GM19193 (cell line): ENCODE measurements around the gene MTMR4.

Source experiments
- POLR2A ChIP-seq: IDR thresholded peaks from 4 replicates; pipeline ENCODE4 v1.6.1; 2011; ENCODE audit not compliant: insufficient read depth, insufficient read length; ENCODE audit errors: extremely low read depth

Gene MTMR4

DNA sequence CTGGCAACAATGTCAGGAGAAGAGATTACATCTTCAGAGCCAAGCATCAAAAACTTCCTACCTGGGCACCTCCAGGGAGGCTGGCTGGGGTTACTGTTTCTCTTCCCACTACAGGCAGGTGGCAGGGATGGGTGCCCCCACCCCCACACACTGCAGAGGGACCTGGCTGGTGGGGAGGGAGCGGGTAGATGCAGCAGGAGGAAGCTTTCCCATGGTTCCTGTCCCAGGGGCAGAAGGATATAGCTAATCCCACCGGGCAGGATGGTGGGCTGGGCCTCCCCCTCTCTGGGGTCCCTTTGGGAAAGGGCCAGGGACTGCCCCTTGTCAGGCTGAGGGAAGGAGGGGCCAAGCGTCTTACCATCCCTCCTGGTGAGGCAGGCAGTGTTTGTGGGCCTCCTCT, 16.7 kb upstream of the MTMR4 start:
- TF ChIP-seq POLR2A = no peak

- no peak for TF ChIP-seq POLR2A
Measured at GRCh38 chr17:58530655-58531054, 16.2 kb upstream of the MTMR4 start.

DNA sequence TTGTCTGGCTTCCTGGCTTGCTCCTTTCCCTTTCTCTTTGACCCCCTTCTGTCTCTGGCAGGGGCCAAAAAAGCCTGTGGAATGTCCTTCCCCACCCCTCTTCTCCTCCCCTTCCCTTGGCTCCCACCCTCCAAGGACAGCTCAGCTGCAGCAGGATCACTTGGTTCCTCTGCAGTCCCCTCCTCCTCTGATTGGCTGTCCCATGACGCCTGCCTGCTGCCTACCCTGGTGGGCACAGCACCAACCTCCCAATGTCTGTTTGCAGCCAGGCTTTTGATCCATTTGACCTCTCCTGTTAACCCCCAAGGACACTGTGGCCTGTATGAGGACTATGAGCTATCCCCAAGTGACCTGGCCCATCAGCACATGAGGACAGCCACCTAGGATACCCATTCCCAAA, 14.8 kb upstream of the MTMR4 start:
- TF ChIP-seq POLR2A = no peak

DNA sequence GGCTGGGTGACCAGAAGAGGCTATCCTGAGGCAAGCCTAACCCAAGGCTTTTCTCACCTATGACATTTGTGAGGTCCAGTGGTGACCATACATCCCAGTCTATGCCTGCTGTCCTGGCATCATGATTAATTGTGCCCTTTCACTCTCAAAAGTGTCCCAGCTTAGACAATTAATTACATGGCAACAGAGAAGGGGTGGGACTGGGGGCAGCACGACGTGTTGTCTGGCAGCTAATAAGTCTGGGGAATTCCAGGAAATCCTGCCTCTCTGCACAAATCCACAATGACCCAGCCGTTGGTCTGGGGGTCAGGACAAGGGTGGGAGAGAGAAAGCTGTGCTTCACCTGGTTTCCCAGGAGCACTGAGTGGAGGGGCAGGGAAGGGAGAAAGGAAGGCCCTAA, 14.0 kb upstream of the MTMR4 start:
- TF ChIP-seq POLR2A = no peak

- no peak for TF ChIP-seq POLR2A
Measured at GRCh38 chr17:58527949-58528348, 13.5 kb upstream of the MTMR4 start.

DNA sequence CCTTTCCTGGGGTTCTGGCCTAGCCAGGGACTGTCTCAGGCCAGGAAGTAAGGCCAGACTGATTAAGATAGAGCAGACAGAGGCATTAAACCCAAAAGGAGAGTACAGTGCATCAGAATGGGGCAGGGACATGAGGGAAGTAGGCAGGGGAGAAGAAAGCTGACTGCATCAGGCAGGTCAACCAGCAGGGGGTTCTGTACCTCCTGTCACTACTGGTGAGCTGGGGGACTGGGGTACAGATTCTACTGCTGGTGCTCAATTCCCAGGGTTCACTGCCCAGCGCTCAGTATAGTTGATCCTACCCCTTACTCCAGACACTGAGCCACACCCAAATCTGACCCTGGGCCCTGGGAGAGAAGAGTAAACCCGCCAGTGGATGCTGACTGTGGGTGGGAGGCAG, 12.9 kb upstream of the MTMR4 start:
- TF ChIP-seq POLR2A = no peak

GRCh38 chr17:58525239-58525638, 10.8 kb upstream of the MTMR4 start:
- TF ChIP-seq POLR2A = no peak

- no peak for TF ChIP-seq POLR2A
Measured at GRCh38 chr17:58521680-58522079, 7.2 kb upstream of the MTMR4 start.

DNA sequence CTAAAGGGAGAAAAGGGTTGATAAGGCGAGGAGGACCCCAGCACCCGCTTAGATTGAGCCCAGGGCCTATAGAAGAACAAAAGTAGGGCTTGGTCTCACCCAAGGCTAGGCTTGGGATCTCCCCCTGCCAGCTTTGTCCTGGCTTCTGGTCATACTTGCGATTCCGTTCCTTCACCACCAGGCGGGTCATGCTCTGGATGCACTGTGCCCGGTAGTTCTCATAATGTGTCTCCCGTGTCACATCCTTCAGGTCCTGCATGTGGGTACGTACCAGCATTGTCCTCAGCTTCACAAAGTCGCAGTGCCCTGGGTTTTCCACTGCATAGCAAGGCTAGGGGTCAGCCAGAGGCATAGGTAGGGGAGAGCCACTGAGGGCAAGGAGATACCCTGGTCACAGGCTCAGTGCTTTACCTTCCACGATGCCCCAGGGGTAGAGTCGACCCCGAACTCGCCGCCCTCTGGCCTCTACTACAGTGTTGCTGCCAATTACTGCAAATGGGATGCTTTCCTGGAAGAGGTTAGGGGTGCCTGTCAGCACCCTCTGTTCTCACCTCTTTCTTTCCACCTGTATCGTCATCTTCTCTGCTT, 6.5 kb upstream of the MTMR4 start:
- TF ChIP-seq POLR2A = no peak

GRCh38 chr17:58517928-58518609, 3.6 kb upstream of the MTMR4 start:
- TF ChIP-seq POLR2A = peak; percentile 66

DNA sequence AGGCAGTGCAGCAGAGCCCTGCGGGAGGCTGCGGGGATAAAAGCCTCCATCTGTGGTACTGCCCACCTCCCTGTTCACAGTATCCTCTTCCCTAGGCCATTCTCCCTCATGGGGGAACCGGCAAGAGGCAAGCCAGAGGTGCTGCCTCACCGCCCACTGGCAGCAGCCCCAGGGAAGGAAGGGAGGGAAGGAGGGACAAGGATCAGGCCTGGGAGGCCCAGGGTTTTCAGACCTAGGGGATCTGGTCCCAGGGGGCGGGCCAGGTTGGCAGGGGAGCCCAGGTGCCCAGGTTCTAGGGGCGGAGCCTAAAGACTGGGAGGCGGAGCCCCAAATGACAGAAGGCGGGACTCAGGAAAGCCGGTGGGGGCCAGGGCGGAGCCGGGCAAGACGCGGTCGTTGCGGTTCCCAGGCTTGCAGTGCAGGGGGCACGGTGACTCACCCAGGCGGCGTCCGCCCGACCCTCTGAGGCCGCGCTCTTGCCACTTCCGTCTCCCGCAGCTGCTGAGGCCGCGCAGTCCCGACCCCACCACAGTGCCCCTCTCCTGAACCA, 3.0 kb upstream of the MTMR4 start:
- TF ChIP-seq POLR2A = peak; percentile 75

DNA sequence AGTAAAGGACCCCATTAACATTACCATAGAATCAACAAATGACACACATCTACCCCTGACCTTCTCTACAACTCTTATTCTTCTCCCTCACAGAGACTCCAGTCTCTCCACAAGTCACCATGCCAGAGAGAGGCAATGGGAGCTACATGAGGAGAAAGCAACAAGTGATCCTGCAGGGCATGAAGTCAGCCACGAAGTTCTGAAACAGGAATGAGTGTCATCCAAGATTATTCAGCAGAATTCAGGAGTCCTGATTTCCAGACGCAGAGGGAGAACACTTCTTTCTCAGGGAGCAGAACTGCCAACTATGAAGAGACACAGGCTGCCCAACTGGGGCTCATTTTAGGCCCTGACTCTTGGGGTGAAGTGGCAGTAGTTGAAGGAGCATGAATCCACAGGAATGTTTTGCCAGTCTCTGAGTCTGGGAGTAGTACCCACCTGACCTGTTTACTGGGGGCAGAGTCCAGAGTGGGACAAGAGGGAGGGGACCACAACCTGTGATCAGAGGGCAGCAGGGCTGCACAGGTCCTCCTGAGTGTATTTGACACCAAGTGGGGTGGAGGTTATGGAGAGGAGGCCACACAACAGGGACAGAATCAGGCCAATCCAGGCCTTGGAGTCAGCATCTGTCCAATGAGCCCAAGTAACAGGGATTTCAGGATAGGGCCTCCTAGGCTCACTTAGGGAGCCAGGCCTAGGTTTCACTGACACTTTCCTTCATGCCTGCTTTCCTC, 2.4 kb upstream of the MTMR4 start:
- TF ChIP-seq POLR2A = no peak

DNA sequence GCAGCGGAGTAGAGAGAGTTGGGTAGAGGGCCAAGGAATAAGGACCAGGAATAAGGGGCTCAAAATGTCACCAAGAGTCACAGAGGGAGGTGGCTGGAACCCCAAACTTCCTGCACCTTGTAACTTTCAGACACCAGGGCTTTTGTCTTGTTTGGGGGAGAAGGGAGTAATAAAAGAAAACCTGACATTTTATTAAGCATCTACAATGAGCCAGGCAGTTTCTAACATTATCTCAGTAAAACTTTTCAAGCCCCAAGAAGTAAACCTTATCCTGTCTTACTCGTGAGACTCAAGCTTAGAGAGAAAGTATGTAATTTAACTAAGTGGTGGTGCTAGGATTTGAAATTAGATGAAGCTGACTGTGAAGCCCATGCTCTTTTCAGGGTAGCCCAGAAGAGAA, 848 bp upstream of the MTMR4 start:
- no peak for TF ChIP-seq POLR2A

DNA sequence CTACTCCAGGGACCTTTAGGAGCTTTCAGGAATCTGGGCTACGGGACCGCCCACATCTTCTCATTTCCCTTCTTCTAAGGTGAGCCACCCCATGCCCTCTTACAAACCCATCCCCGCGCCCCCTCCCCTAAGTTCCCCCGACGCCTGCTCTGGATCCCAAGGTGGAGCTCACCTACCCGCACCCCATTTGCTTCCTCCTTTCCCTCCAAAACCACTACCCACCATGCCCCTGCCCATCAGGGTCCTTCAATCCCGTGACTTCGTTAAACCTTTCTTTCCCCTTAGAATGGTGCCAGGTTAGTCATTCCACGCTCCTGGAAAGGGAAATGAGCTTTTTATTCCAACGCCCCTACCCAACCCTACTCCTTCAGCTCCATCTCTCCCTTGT, 326 bp upstream of the MTMR4 start:
- no peak for TF ChIP-seq POLR2A

DNA sequence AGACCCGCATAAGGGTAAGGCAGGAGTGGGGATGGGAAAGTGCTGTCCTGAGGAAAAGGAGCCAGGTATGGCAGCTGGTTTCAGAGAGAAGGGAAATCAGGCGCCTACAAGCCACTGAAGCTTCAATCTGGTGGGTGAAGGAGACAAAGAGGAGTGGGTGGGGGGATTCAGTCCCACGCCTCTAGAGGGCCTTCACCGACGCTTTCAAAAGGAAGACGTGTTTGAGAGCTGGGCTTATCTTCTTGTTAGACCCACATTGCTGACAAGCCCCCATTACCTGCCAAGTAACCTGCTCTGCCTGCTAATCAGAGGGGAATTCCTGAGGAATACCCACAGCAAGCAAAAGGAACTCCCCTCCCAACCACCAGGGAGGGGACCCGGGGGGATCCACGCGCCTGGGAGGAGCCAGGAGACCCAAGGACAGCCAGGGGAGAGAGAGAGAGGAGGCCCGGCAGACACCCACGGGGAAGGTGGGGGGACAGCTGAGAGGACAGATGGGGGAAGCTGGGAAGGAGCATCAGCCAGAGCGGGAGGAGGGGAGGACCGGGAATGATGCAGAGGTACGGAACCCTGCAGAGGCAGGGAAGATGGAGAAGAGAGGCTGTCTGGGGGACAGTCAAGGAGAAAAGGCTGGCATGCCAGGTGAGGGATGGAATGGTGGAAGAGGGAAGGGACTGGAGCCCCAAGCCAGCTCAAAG, 1.0 kb downstream of the MTMR4 start:
- peak; percentile 11 for TF ChIP-seq POLR2A
